Epidermal melanocyte (primary cell): ENCODE data around the gene IGSF21.

Source experiments
- DNase-seq: peaks from one replicate; pipeline ENCODE4 v3.0.0; 2011; ENCODE audit warnings: low spot score; ENCODE audit not compliant: insufficient read length

Gene IGSF21

GRCh38 chr1:18119289-18119688, 11.7 kb downstream of the IGSF21 start:
- DNase-seq, result no peak

- DNase-seq, result no peak
These were observed 12.3 kb downstream of the IGSF21 start for GRCh38 chr1:18119771-18120377.

GRCh38 chr1:18120638-18121037, 13.0 kb downstream of the IGSF21 start:
- DNase-seq, result no peak

GRCh38 chr1:18121072-18121820, 13.6 kb downstream of the IGSF21 start:
- no peak for DNase-seq

GRCh38 chr1:18123467-18123992, 15.9 kb downstream of the IGSF21 start:
- no peak for DNase-seq

- DNase-seq, result no peak
These were observed 17.4 kb downstream of the IGSF21 start for GRCh38 chr1:18124977-18125376.

- DNase-seq, result no peak
These were observed 19.0 kb downstream of the IGSF21 start for GRCh38 chr1:18126616-18127015.

- no peak for DNase-seq
These were observed 20.7 kb downstream of the IGSF21 start for GRCh38 chr1:18128298-18128697.

- DNase-seq, result no peak
These were observed 22.8 kb downstream of the IGSF21 start for GRCh38 chr1:18130356-18130755.

- DNase-seq, result no peak
These were observed 24.6 kb downstream of the IGSF21 start for GRCh38 chr1:18132022-18132710.

GRCh38 chr1:18132711-18133541, 25.3 kb downstream of the IGSF21 start:
- DNase-seq, result no peak

- no peak for DNase-seq
These were observed 26.9 kb downstream of the IGSF21 start for GRCh38 chr1:18134324-18135046.

GRCh38 chr1:18137759-18138345, 30.3 kb downstream of the IGSF21 start:
- no peak for DNase-seq

- DNase-seq, result no peak
These were observed 31.8 kb downstream of the IGSF21 start for GRCh38 chr1:18139198-18139981.

GRCh38 chr1:18140411-18140810, 32.8 kb downstream of the IGSF21 start:
- DNase-seq, result no peak

- DNase-seq, result no peak
These were observed 34.1 kb downstream of the IGSF21 start for GRCh38 chr1:18141661-18142060.

- no peak for DNase-seq
These were observed 34.9 kb downstream of the IGSF21 start for GRCh38 chr1:18142471-18142870.

- DNase-seq, result no peak
These were observed 35.4 kb downstream of the IGSF21 start for GRCh38 chr1:18142969-18143368.

GRCh38 chr1:18144062-18144461, 36.5 kb downstream of the IGSF21 start:
- no peak for DNase-seq
